AG09309 (cell line): ENCODE results near the gene KYAT1.

Experiments used
- DNase-seq: peaks from one replicate; pipeline ENCODE4 v3.0.0-alpha.2; 2010; ENCODE audit warnings: low read depth
- H3K4me3 ChIP-seq: 2 replicates; pipeline ENCODE4 v1.5.1; 2011; ENCODE audit warnings: mild to moderate bottlenecking, low read depth, low read length, moderate library complexity; ENCODE audit not compliant: control insufficient read depth
- CTCF ChIP-seq: IDR thresholded peaks from 2 replicates; pipeline ENCODE4 v1.5.1; 2011; ENCODE audit warnings: mild to moderate bottlenecking, low read depth, low read length, inconsistent platforms; ENCODE audit not compliant: insufficient read depth, control insufficient read depth; ENCODE audit errors: missing control alignments

The KYAT1 gene

GRCh38 chr9:128818099-128818838, 63.5 kb downstream of the KYAT1 start, which contains the start of gene ENDOG:
TSS of gene ENDOG (plus strand) at chr9:128818500. CDS start at chr9:128818685, 185 bp downstream.
- peak; percentile 96 for TF ChIP-seq CTCF
- H3K4me3 ChIP-seq: peak within 1 kb of the TSS; percentile 63
- peak; percentile 82 for DNase-seq

GRCh38 chr9:128810873-128811272, 70.9 kb downstream of the KYAT1 start:
- no peak for TF ChIP-seq CTCF
- H3K4me3 ChIP-seq: no peak overlapping the region
- no peak for DNase-seq

GRCh38 chr9:128809831-128810230, 71.9 kb downstream of the KYAT1 start:
- no peak for DNase-seq
- no peak overlapping the region for H3K4me3 ChIP-seq
- peak; percentile 6 for TF ChIP-seq CTCF

GRCh38 chr9:128809036-128809599, 72.6 kb downstream of the KYAT1 start:
- no peak overlapping the region for H3K4me3 ChIP-seq
- DNase-seq: no peak
- TF ChIP-seq CTCF: no peak

- H3K4me3 ChIP-seq: no peak overlapping the region
- no peak for TF ChIP-seq CTCF
- no peak for DNase-seq
These were observed 73.2 kb downstream of the KYAT1 start for GRCh38 chr9:128808543-128808942.

- TF ChIP-seq CTCF: no peak
- DNase-seq: no peak
- no peak overlapping the region for H3K4me3 ChIP-seq
These were observed 73.9 kb downstream of the KYAT1 start for GRCh38 chr9:128807827-128808226.

GRCh38 chr9:128805661-128806060, 76.1 kb downstream of the KYAT1 start:
- DNase-seq: no peak
- TF ChIP-seq CTCF: no peak
- H3K4me3 ChIP-seq: no peak overlapping the region
